Activated CD8-positive, alpha-beta T cell treated with anti-CD3 and anti-CD28 coated beads for 36 hours (primary cell): ENCODE data around the gene CYP27A1. TPM values are rescaled to one million over a fixed set of nuclear protein-coding genes. Genes with fewer than 3 reads are reported as not detected.

ENCODE experiments used
- ATAC-seq: fragments of 200-7000 bp; cut with Tn5 transposase; one replicate; pipeline ENCODE4 v1.10.0; 2021; ENCODE audit warnings: mild to moderate bottlenecking, moderate library complexity
- CTCF ChIA-PET: fragments of 350-600 bp; sonication (Branson Sonifier 250); formaldehyde crosslinking; loops from one replicate; lab custom pipeline; 2021; ENCODE audit warnings: antibody characterized with exemption; lab: Charles Lee
- POLR2A ChIA-PET: fragments of 350-600 bp; sonication (Branson Sonifier 250); formaldehyde crosslinking; loops from one replicate; lab custom pipeline; 2021; ENCODE audit warnings: antibody characterized with exemption; lab: Charles Lee
- DNase-seq: peaks from one replicate; pipeline ENCODE4 v3.0.0-alpha.2; 2020
- H3K27ac Mint-ChIP-seq: one replicate; pipeline ENCODE4 v1.8.0; 2021; ENCODE audit warnings: mild to moderate bottlenecking, mixed read lengths
- H3K27me3 Mint-ChIP-seq: one replicate; pipeline ENCODE4 v1.8.0; 2021; ENCODE audit warnings: mixed read lengths
- H3K36me3 Mint-ChIP-seq: one replicate; pipeline ENCODE4 v1.8.0; 2021; ENCODE audit warnings: low read depth, mixed read lengths
- H3K4me1 Mint-ChIP-seq: one replicate; pipeline ENCODE4 v1.8.0; 2021; ENCODE audit warnings: low read depth, mixed read lengths
- H3K4me3 Mint-ChIP-seq: one replicate; pipeline ENCODE4 v1.8.0; 2021; ENCODE audit warnings: mild to moderate bottlenecking, moderate library complexity, mixed read lengths
- H3K9me3 Mint-ChIP-seq: one replicate; pipeline ENCODE4 v1.8.0; 2021; ENCODE audit warnings: mixed read lengths
- intact Hi-C: fragments of 100-400 bp; cut with micrococcal nuclease; formaldehyde crosslinking; loops from one replicate; pipeline ENCODE4 v1.10.0; 2022
- total RNA-seq, 2 experiments: library from RNA; stranded (reverse); gene quantifications; one replicate each; pipeline ENCODE4 v1.2.3, GENCODE V29; 2021
- TF ChIP-seq, protein P1 (sequence below): fragments of 200-600 bp; IDR thresholded peaks from one replicate; pipeline ENCODE4 v1.8.0; 2022; ENCODE audit warnings: antibody characterized with exemption, mild to moderate bottlenecking

Gene CYP27A1
- total RNA-seq, 2 experiments from 2014 or later = 0.14 to 0.18 TPM

DNA sequence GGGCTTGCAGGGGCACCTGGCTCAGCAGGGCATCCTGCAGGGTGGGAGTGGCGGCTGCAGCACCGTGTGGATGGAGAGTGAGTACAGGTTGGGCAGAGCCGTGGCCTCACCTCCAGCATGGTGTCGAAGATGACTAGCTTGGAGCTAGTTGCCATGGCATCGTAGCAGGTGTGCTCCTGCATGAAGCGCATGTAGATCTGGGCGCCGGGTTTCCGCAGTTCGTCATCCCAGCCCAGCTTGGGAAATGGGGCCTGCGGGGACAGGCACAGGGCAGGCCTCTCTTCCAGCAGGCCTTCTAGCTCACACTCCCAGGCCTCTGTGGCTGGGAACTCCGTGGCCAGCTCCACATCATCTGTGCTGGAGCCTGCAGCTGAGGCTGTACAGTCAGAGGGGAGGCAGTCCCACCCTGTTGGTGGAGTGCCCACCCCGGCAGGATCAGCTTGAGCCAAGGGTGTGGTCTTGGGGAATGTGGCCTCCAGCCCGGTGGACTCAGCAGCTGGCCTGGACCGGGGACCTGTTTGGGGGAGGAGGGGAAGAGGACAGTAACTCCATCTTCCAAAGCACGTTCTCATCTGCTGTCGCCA lies 48.0 kb downstream of the CYP27A1 start:
- H3K4me1 Mint-ChIP-seq = no peaks in the 10 kb centered on the region
- peaks cover 25% of the 10 kb centered on the region for H3K27me3 Mint-ChIP-seq
- H3K36me3 Mint-ChIP-seq = no peaks in the 10 kb centered on the region
- no peaks in the 10 kb centered on the region for H3K9me3 Mint-ChIP-seq
- CTCF ChIA-PET = no interaction called here
- no peak for ATAC-seq
- no peak overlapping the region for H3K27ac Mint-ChIP-seq
- no peak overlapping the region for H3K4me3 Mint-ChIP-seq
- intact Hi-C loops = no loop called here
- no peak for DNase-seq
- TF ChIP-seq, protein P1, sequence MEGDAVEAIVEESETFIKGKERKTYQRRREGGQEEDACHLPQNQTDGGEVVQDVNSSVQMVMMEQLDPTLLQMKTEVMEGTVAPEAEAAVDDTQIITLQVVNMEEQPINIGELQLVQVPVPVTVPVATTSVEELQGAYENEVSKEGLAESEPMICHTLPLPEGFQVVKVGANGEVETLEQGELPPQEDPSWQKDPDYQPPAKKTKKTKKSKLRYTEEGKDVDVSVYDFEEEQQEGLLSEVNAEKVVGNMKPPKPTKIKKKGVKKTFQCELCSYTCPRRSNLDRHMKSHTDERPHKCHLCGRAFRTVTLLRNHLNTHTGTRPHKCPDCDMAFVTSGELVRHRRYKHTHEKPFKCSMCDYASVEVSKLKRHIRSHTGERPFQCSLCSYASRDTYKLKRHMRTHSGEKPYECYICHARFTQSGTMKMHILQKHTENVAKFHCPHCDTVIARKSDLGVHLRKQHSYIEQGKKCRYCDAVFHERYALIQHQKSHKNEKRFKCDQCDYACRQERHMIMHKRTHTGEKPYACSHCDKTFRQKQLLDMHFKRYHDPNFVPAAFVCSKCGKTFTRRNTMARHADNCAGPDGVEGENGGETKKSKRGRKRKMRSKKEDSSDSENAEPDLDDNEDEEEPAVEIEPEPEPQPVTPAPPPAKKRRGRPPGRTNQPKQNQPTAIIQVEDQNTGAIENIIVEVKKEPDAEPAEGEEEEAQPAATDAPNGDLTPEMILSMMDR = no peak
- POLR2A ChIA-PET = no interaction called here

DNA sequence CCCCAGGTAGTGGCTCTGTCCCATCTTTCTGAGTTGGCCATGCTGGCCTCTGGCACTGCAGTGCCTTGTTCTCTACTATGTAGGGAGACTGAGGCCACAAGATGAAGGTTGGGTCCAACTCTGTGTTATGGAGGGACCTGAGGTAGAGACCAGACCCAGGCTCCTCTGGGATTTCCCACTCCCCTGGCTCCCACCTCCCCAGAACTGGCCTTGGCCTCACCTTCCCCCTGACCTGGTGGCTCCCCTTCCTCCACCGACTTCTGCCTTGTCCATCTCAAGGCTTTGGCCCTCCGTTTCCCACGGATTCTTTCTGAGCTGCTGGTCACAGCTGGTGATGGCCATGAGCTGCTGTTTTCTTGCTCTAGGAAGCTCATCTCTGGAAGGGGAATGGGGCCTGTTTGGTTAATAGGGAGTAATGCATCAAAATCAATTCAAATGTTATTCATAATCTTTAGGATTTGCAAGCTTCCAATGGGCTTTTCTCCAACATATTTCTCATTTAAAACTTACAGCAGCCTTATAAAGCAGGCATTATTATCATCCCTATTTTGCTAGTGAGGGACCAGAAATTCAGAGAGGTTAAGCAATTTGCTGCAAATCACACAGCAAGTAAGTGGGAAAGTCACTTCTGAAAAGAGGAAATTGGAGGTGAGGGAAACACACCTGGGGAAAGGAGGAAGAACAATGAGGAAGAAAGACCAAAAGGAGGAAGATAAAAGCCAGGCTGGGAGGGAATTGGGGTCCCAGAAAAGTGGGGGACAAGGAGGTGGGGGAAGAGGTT lies 48.8 kb downstream of the CYP27A1 start:
- ChIA-PET POLR2A (no interaction called here), CTCF (no interaction called here)
- Mint-ChIP-seq H3K4me1 (no peaks in the 10 kb centered on the region), H3K36me3 (no peaks in the 10 kb centered on the region), H3K27ac (no peak overlapping the region), H3K9me3 (no peaks in the 10 kb centered on the region), H3K27me3 (peaks cover 26% of the 10 kb centered on the region), H3K4me3 (no peak overlapping the region)
- DNase-seq (no peak), ATAC-seq (no peak)
- TF ChIP-seq, protein P1 = no peak
- intact Hi-C loops = no loop called here

DNA sequence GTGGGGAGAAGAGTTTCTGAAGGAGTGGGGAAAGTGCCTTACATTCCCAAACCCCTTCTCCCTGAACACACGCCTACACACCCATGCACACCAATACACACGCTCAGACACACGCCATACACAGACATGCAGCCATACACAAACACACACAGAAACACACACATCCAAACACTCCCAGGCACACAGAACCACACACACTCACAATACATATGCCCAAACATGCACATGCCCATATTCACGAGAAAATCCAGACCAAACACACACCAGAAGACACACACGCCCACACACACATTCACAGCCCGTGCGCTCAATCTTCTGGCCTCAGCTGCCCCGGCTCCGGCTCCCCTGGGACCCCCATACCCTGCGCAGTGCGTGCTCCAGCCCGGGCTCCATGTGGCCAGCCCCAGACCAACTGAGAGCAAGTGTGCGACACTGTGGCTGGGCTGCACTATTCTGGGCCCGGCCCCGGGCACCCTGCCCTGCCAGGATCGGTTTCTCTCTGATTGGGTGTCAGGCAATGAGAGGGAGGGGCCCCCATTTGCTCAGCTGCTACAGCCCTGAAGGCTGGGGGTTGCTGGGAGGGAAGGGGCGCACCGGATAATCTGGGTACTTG lies 49.5 kb downstream of the CYP27A1 start, which contains the start of gene PRKAG3:
Gene PRKAG3, minus strand, starts transcription at position 426 of the 613 bp plus-strand sequence.
- ChIA-PET POLR2A (no interaction called here), CTCF (no interaction called here)
- TF ChIP-seq, protein P1 = no peak
- no peak for DNase-seq
- Mint-ChIP-seq H3K4me3 (no peak within 1 kb of the TSS), H3K27me3 (peaks cover 26% of the 10 kb centered on the region), H3K27ac (no peak within 1 kb of the TSS), H3K36me3 (no peaks in the 10 kb centered on the region), H3K4me1 (no peaks in the 10 kb centered on the region), H3K9me3 (no peaks in the 10 kb centered on the region)
- ATAC-seq = no peak
- intact Hi-C loops = no loop called here

DNA sequence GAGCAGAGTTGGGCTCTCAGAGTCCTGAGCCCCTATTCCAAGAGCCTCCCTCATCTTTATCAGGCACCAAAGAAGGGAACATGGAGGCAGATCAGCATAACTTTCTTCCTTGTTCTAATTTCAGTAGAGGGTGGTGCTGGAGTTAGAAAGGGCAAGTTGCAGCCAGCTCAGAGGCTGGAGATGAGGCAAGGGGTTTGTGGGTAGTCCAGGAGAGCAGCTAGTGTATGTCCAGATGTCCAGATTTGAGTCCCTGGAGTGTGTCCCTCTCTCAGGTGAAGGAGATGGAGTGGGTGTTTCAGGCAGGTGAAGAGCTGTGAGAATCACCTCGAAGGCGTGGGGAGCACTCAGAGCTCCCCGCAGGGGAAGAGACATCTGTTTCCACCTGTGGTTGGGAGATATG lies 50.1 kb downstream of the CYP27A1 start:
- Mint-ChIP-seq H3K4me1 (no peaks in the 10 kb centered on the region), H3K27me3 (peaks cover 28% of the 10 kb centered on the region), H3K36me3 (no peaks in the 10 kb centered on the region), H3K27ac (no peak overlapping the region), H3K9me3 (peaks cover 2% of the 10 kb centered on the region), H3K4me3 (no peak overlapping the region)
- intact Hi-C loops = no loop called here
- TF ChIP-seq, protein P1 = no peak
- DNase-seq = no peak
- ATAC-seq = no peak
- POLR2A ChIA-PET = no interaction called here
- CTCF ChIA-PET = no interaction called here

DNA sequence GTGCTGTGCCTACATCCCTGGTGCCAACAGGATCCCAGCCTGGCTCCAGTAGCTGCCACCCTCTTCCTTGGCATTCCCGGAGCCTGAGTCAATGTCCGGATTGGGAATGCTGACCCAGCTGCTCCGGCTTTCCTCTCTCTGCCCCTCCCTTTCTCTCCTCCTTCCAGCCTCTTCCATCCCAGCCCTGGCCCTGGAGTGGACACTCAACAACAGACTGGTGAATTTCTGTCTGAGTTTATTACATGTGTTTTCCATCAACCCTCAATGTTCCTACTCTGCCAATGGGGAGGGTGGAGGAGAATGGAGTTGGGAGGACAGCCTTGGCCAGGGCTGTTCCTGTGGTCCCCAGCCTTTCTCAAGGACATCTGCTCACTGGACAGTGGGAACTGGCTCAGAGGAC lies 50.6 kb downstream of the CYP27A1 start:
- TF ChIP-seq, protein P1 = no peak
- H3K4me3 Mint-ChIP-seq = no peak overlapping the region
- no peaks in the 10 kb centered on the region for H3K36me3 Mint-ChIP-seq
- H3K27ac Mint-ChIP-seq = no peak overlapping the region
- intact Hi-C loops = no loop called here
- H3K9me3 Mint-ChIP-seq = peaks cover 5% of the 10 kb centered on the region
- ChIA-PET CTCF (interaction anchor here (1.8 kb wide), 1 partner anchor 15 kb away, joined by 7 read pairs; no protein-coding TSS in a partner anchor), POLR2A (no interaction called here)
- no peak for ATAC-seq
- H3K4me1 Mint-ChIP-seq = no peaks in the 10 kb centered on the region
- H3K27me3 Mint-ChIP-seq = peaks cover 29% of the 10 kb centered on the region
- DNase-seq = no peak
